CD8-positive, alpha-beta memory T cell (primary cell): ENCODE measurements around the gene TYRO3. TPM values are rescaled to one million over a fixed set of nuclear protein-coding genes. Genes with fewer than 3 reads are reported as not detected.
A peak's percentile ranks its signal among the peaks of the same experiment; 100 is the strongest.

Experiments used
- CTCF ChIA-PET: fragments of 350-600 bp; sonication (Branson Sonifier 250); formaldehyde crosslinking; loops from one replicate; lab custom pipeline; 2021; ENCODE audit warnings: antibody characterized with exemption; lab: Charles Lee
- POLR2A ChIA-PET: fragments of 350-600 bp; sonication (Branson Sonifier 250); formaldehyde crosslinking; loops from one replicate; lab custom pipeline; 2021; ENCODE audit warnings: antibody characterized with exemption; lab: Charles Lee
- DNase-seq, 5 donors: peaks; one replicate each; pipeline versions ENCODE4 v3.0.0 to v3.0.0-alpha.2; 2020 to 2022; ENCODE audit warnings: mixed read lengths in 1 of 5
- H3K27ac ChIP-seq: one replicate; pipeline ENCODE4 v1.7.0; 2013; ENCODE audit warnings: low read depth, mild to moderate bottlenecking, low read length, moderate library complexity
- H3K27me3 ChIP-seq: 2 replicates; pipeline ENCODE4 v1.7.0; 2013; ENCODE audit warnings: low read length, mild to moderate bottlenecking; ENCODE audit not compliant: insufficient read depth, poor library complexity, severe bottlenecking
- H3K36me3 ChIP-seq: 2 replicates; pipeline ENCODE4 v1.7.0; 2013; ENCODE audit warnings: mild to moderate bottlenecking, low read length, moderate library complexity; ENCODE audit not compliant: insufficient read depth
- H3K4me1 ChIP-seq: 2 replicates; pipeline ENCODE4 v1.7.0; 2013; ENCODE audit warnings: mild to moderate bottlenecking, low read length, moderate library complexity; ENCODE audit not compliant: insufficient read depth
- H3K4me3 ChIP-seq: 2 replicates; pipeline ENCODE4 v1.7.0; 2013; ENCODE audit warnings: mild to moderate bottlenecking, low read length
- H3K9me3 ChIP-seq: 2 replicates; pipeline ENCODE4 v1.7.0; 2013; ENCODE audit warnings: mild to moderate bottlenecking, low read length
- H3K27ac Mint-ChIP-seq, 8 donors: one replicate each; pipeline ENCODE4 v1.8.0; 2020 to 2021; ENCODE audit warnings: mixed read lengths in 8 of 8, mild to moderate bottlenecking in 6 of 8, inconsistent platforms in 3 of 8, moderate library complexity in 3 of 8
- H3K27me3 Mint-ChIP-seq, 2 donors: one replicate each; pipeline ENCODE4 v1.8.0; 2020 to 2021; ENCODE audit warnings: mixed read lengths in 2 of 2, mild to moderate bottlenecking in 1 of 2, moderate library complexity in 1 of 2
- H3K36me3 Mint-ChIP-seq, 3 donors: one replicate each; pipeline ENCODE4 v1.8.0; 2020 to 2021; ENCODE audit warnings: mixed read lengths in 3 of 3, inconsistent platforms in 1 of 3, mild to moderate bottlenecking in 1 of 3
- H3K4me1 Mint-ChIP-seq, 3 donors: one replicate each; pipeline ENCODE4 v1.8.0; 2020 to 2021; ENCODE audit warnings: mixed read lengths in 3 of 3, inconsistent platforms in 1 of 3, mild to moderate bottlenecking in 1 of 3
- H3K4me3 Mint-ChIP-seq, 7 donors: one replicate each; pipeline ENCODE4 v1.8.0; 2020 to 2021; ENCODE audit warnings: mixed read lengths in 7 of 7, mild to moderate bottlenecking in 6 of 7, moderate library complexity in 4 of 7, inconsistent platforms in 2 of 7
- H3K9me3 Mint-ChIP-seq, 5 donors: one replicate each; pipeline ENCODE4 v1.8.0; 2020 to 2022; ENCODE audit warnings: mixed read lengths in 5 of 5, mild to moderate bottlenecking in 3 of 5, moderate library complexity in 2 of 5, inconsistent platforms in 1 of 5
- polyA plus RNA-seq: library from polyadenylated mRNA; unstranded; fragments of 300-500 nt; fragmentation: Illumina TruSeq; gene quantifications from one replicate; pipeline ENCODE4 v1.2.3, GENCODE V29; 2021
- total RNA-seq, 2 experiments: library from RNA; stranded (reverse); gene quantifications; one replicate each; pipeline ENCODE4 v1.2.3, GENCODE V29; 2021

The TYRO3 gene
- 1 to 10 TPM; 2.0 to 2.6 TPM for total RNA-seq
- polyA plus RNA-seq, result 0.46 TPM

GRCh38 chr15:41558400-41559238 lies at the start of gene TYRO3:
Gene TYRO3 (plus strand): TSS chr15:41559212. CDS start chr15:41559258, 46 bp downstream.
- Mint-ChIP-seq H3K4me3 (peak within 1 kb of the TSS; percentile 74 to 93 (median 90)), H3K36me3 (peaks cover 0 to 1% (median 0%) of the 10 kb centered on the region in 3 donors), H3K27me3 (peaks cover 20 to 22% of the 10 kb centered on the region in 2 donors), H3K4me1 (peaks cover 17 to 18% (median 18%) of the 10 kb centered on the region in 3 donors), H3K27ac (peak within 1 kb of the TSS; percentile 56 to 97 (median 96)), H3K9me3 (no peaks in the 10 kb centered on the region)
- Histone ChIP-seq H3K4me3 (peak within 1 kb of the TSS; percentile 33), H3K4me1 (peaks cover 18% of the 10 kb centered on the region), H3K36me3 (no peaks in the 10 kb centered on the region), H3K27me3 (peaks cover 8% of the 10 kb centered on the region), H3K27ac (peak within 1 kb of the TSS; percentile 9), H3K9me3 (no peaks in the 10 kb centered on the region)
- ChIA-PET CTCF (interaction anchor here (0.5 to 2.9 kb wide), 25 partner anchors 8 to 254 kb away, joined by 3 to 15 read pairs (median 4); partner anchors contain the start of genes MAPKBP1, MGA and RPAP1), POLR2A (interaction anchor here (0.6 to 1.8 kb wide), 3 partner anchors 15 to 379 kb away, joined by 3 to 15 read pairs (median 5); partner anchors contain the start of genes MAPKBP1 and RPAP1)
- peak; percentile 60 to 78 (median 67) for DNase-seq

DNA sequence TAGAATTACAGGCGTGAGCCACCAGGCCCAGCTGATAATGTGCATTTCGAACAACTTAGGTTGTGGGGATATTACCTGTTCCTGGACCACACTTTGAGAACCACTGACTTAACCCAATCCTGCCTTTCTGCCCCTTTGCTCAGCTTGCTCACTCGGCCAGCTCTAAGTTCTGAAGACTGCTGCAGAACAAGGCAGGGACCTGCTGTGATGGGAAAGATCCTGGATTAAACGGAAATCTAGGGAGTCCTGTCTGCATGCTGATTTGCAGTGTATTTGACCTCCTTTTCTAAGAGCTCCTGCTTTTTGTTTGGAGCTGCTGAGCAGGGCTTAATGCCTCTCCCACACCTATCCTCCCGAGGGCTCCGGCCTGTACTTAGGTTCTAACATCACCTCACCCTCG lies 48.3 kb upstream of the TYRO3 start:
- Histone ChIP-seq H3K36me3 (no peaks in the 10 kb centered on the region), H3K9me3 (no peaks in the 10 kb centered on the region), H3K4me1 (peaks cover 26% of the 10 kb centered on the region), H3K4me3 (no peak overlapping the region), H3K27ac (no peak overlapping the region), H3K27me3 (peaks cover 17% of the 10 kb centered on the region)
- Mint-ChIP-seq H3K4me3 (peak overlapping the region in 6 of 7 donors; percentile 23 to 67 (median 46)), H3K36me3 (no peaks in the 10 kb centered on the region), H3K27ac (peak overlapping the region in 2 of 8 donors; percentile 56 to 78), H3K4me1 (peaks cover 23 to 32% (median 25%) of the 10 kb centered on the region in 3 donors), H3K9me3 (no peaks in the 10 kb centered on the region), H3K27me3 (peaks cover 21 to 27% of the 10 kb centered on the region in 2 donors)
- DNase-seq, result no peak
- ChIA-PET CTCF (no interaction called here), POLR2A (no interaction called here)

DNA sequence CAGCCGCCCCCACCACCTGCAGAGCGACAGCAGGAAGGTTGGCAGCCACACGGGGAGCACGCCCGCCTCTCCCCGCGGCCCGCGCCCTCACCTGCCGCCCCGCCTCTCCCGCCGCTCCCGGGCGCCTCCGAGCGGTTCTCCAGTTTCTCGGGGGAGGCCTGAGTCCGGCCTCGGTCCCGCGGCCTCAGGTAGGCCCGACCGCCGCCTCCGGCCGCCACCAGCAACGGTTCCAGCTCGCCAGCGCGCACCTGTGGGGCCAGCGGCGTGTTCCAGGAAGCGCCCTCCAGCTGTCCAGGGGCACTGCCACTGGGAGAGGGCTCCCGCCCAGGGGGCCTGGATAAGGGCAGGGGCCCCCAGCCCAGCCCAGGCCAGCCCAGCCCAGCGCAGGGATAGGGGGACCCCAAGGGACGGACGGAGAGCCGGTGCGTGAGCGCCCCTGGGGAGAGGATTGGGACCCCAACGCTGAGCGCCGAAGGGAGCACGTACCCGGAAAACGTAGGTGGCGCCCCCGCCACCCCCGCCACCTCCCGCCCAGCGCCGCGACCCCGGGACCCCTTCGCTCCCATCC lies 47.6 kb upstream of the TYRO3 start:
- POLR2A ChIA-PET, result no interaction called here
- Histone ChIP-seq H3K9me3 (no peaks in the 10 kb centered on the region), H3K36me3 (no peaks in the 10 kb centered on the region), H3K4me1 (peaks cover 26% of the 10 kb centered on the region), H3K27ac (no peak overlapping the region), H3K4me3 (no peak overlapping the region), H3K27me3 (peaks cover 17% of the 10 kb centered on the region)
- no peak overlapping the region for H3K27ac Mint-ChIP-seq
- no peaks in the 10 kb centered on the region for H3K36me3 Mint-ChIP-seq
- H3K9me3 Mint-ChIP-seq, result no peaks in the 10 kb centered on the region
- peaks cover 21 to 27% of the 10 kb centered on the region in 2 donors for H3K27me3 Mint-ChIP-seq
- peaks cover 24 to 32% (median 25%) of the 10 kb centered on the region in 3 donors for H3K4me1 Mint-ChIP-seq
- no peak overlapping the region for H3K4me3 Mint-ChIP-seq
- CTCF ChIA-PET, result no interaction called here
- DNase-seq, result no peak

DNA sequence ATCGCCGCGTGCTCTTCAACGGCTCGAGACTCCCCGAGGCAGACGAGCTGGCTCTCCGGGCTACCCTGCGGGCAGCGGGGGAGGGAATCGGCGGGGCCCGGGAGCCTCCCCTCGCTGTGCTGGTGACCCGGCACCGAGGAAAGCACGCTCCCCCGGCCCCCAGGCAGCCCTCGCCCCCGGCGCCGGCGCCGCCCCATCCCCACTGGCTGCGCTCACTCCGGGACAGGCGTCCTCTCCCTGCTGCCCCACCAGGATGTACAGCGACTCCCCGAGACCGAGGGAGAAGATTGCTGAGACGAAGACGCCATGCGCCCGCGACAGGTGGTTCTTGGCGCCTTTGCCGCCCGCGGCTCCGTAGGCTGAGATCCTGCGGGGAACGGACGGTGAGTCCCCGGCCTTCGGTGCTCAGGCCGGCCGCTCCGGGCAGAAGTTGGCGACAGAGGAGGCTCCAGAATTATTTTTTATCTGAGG lies 47.1 kb upstream of the TYRO3 start:
- H3K27ac ChIP-seq, result no peak overlapping the region
- peaks cover 26% of the 10 kb centered on the region for H3K4me1 ChIP-seq
- peaks cover 24 to 32% (median 28%) of the 10 kb centered on the region in 3 donors for H3K4me1 Mint-ChIP-seq
- DNase-seq, result no peak
- H3K9me3 ChIP-seq, result no peaks in the 10 kb centered on the region
- peaks cover 0 to under 1% (median under 1%) of the 10 kb centered on the region in 3 donors for H3K36me3 Mint-ChIP-seq
- POLR2A ChIA-PET, result no interaction called here
- H3K27me3 Mint-ChIP-seq, result peaks cover 21 to 27% of the 10 kb centered on the region in 2 donors
- H3K27ac Mint-ChIP-seq, result peak overlapping the region in 7 of 8 donors; percentile 56 to 97 (median 66)
- peaks cover 17% of the 10 kb centered on the region for H3K27me3 ChIP-seq
- peak overlapping the region; percentile 58 for H3K4me3 ChIP-seq
- no peaks in the 10 kb centered on the region for H3K9me3 Mint-ChIP-seq
- CTCF ChIA-PET, result no interaction called here
- H3K36me3 ChIP-seq, result no peaks in the 10 kb centered on the region
- peak overlapping the region; percentile 80 to 96 (median 89) for H3K4me3 Mint-ChIP-seq

DNA sequence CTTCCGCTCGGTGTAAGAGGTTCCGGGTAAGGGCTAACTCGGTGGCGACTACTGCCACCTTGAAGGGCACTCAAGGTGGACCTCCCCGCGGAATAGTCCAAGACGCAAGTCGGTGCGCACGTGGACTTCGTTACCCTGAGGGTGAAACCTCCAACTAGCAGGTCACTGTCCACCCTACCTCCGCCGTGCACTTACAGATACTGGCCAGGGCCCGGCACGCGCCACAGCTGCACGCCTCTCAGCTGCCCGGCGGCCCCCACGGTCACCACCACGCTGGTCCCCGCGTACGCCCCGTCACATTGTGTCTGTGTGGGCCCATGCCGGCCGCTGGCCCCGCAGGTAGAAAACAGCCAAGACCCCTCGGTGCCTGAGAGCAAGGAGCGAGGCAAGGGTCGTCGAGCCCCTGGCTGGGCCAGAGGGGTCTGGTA lies 46.5 kb upstream of the TYRO3 start:
- POLR2A ChIA-PET, result interaction anchor here (0.6 kb wide), 1 partner anchor 37 kb away, joined by 8 read pairs; no protein-coding TSS in a partner anchor

DNA sequence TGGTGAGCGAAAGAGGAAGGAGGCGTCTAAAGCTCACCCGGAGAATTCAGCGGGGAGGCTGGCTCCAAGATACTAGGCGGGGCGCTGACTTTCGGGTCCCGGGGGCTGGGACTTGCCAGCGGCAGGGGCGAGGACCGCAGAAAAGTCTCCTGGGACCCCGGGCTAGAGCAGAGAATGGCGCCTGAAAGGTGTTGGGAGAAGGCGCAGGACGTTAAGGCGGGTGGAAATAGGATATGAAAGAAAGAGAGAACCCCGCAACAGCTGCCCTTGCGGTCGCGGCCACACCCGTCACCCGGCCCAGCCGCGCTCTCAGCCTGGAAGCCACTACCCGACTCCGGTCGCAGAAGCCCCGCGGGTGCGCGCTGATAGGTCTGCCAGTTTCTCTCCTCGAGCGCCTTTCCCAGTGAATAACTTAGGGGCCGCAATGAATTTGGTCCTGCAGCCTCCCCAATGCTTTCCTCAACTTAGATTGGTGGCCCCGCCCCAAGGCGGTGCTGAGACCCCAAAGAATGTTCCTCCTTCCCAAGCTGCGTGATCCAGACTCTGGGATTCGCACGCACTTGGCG lies 46.0 kb upstream of the TYRO3 start:
- H3K9me3 Mint-ChIP-seq, result no peaks in the 10 kb centered on the region
- POLR2A ChIA-PET, result interaction anchor here (0.6 kb wide), 1 partner anchor 37 kb away, joined by 8 read pairs; no protein-coding TSS in a partner anchor
- peak in 3 of 5 donors; percentile 31 to 39 (median 39) for DNase-seq

More for the DNA sequence above, 46.5 kb upstream of the TYRO3 start:
- Histone ChIP-seq H3K4me3 (peak overlapping the region; percentile 58), H3K9me3 (no peaks in the 10 kb centered on the region), H3K27ac (no peak overlapping the region), H3K27me3 (peaks cover 17% of the 10 kb centered on the region), H3K36me3 (no peaks in the 10 kb centered on the region), H3K4me1 (peaks cover 26% of the 10 kb centered on the region)
- H3K4me1 Mint-ChIP-seq, result peaks cover 24 to 32% (median 29%) of the 10 kb centered on the region in 3 donors
- no peak for DNase-seq
- CTCF ChIA-PET, result interaction anchor here (1.9 kb wide), 1 partner anchor 47 kb away, joined by 4 read pairs; no protein-coding TSS in a partner anchor
- peak overlapping the region; percentile 80 to 96 (median 89) for H3K4me3 Mint-ChIP-seq
- H3K9me3 Mint-ChIP-seq, result no peaks in the 10 kb centered on the region
- H3K27ac Mint-ChIP-seq, result peak overlapping the region; percentile 56 to 97 (median 88)
- peaks cover 0 to 6% (median 3%) of the 10 kb centered on the region in 3 donors for H3K36me3 Mint-ChIP-seq
- H3K27me3 Mint-ChIP-seq, result peaks cover 21 to 27% of the 10 kb centered on the region in 2 donors

DNA sequence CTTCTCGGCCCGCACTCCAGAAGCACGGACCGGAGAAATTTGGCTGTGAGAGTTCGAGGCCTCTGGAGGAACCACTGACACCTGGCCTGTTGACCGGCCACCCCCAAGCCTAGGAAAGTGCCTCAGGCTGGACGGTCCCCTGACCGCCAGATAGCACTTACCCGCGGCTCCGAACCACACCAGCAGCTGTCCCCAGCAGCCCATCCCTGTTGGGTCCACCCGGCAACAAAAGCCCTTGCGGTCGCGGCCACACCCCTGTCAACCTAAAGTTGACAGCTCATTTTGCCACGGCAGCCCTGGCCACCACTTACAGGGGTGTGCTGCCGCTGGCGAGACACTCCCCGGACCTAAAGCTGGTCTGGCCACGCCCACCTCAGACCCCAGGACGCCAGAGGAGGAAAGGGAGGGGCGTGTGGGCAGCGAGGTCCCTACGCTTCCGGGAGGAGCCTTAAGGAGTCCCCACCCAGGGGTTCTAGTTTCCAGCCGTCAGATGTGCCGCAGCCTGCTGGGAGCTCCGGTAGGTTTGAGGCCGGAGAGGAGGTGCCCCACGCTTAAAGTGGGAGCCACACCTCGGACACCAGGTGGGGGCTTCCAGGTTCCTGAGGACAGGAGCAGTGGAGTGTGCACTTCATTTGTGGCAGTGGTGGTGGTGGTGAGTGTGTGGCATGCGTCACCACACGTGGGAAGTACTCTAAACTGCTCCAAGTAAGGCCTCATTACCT lies 45.3 kb upstream of the TYRO3 start, which contains the start of gene LTK:
LTK (minus strand) TSS at position 322 of the 722 bp plus-strand sequence; CDS start at position 204, 118 bp downstream.
- H3K9me3 ChIP-seq, result no peaks in the 10 kb centered on the region
- ChIA-PET POLR2A (no interaction called here), CTCF (interaction anchor here (1.9 kb wide), 1 partner anchor 48 kb away, joined by 4 read pairs; no protein-coding TSS in a partner anchor)
- H3K4me1 ChIP-seq, result peaks cover 26% of the 10 kb centered on the region
- Mint-ChIP-seq H3K4me1 (peaks cover 26 to 32% (median 29%) of the 10 kb centered on the region in 3 donors), H3K27me3 (peaks cover 21 to 23% of the 10 kb centered on the region in 2 donors), H3K4me3 (peak within 1 kb of the TSS; percentile 80 to 96 (median 89)), H3K27ac (peak within 1 kb of the TSS; percentile 56 to 97 (median 90)), H3K36me3 (peaks cover 0 to 9% (median 3%) of the 10 kb centered on the region in 3 donors), H3K9me3 (no peaks in the 10 kb centered on the region)
- peaks cover 17% of the 10 kb centered on the region for H3K27me3 ChIP-seq
- peak within 1 kb of the TSS; percentile 58 for H3K4me3 ChIP-seq
- H3K27ac ChIP-seq, result peak within 1 kb of the TSS; percentile 47
- no peaks in the 10 kb centered on the region for H3K36me3 ChIP-seq
- peak in 2 of 5 donors; percentile 24 to 49 for DNase-seq

More for the DNA sequence above, 46.0 kb upstream of the TYRO3 start:
- H3K9me3 ChIP-seq, result no peaks in the 10 kb centered on the region
- peaks cover 26 to 32% (median 29%) of the 10 kb centered on the region in 3 donors for H3K4me1 Mint-ChIP-seq
- H3K27me3 Mint-ChIP-seq, result peaks cover 21 to 23% of the 10 kb centered on the region in 2 donors
- H3K36me3 Mint-ChIP-seq, result peaks cover 0 to 8% (median 3%) of the 10 kb centered on the region in 3 donors
- H3K27ac Mint-ChIP-seq, result peak overlapping the region; percentile 56 to 97 (median 90)
- H3K4me1 ChIP-seq, result peaks cover 26% of the 10 kb centered on the region
- CTCF ChIA-PET, result interaction anchor here (1.9 kb wide), 1 partner anchor 47 kb away, joined by 4 read pairs; no protein-coding TSS in a partner anchor
- H3K4me3 Mint-ChIP-seq, result peak overlapping the region; percentile 80 to 96 (median 89)
- H3K27me3 ChIP-seq, result peaks cover 17% of the 10 kb centered on the region
- H3K27ac ChIP-seq, result peak overlapping the region; percentile 47
- no peaks in the 10 kb centered on the region for H3K36me3 ChIP-seq
- peak overlapping the region; percentile 58 for H3K4me3 ChIP-seq
